ENCODE measurements around the gene PRKCA.
A peak's percentile ranks its signal among the peaks of the same experiment; 100 is the strongest.

PRKCA gene

GRCh38 chr17:66753126-66753920 lies 450.9 kb downstream of the PRKCA start:
- TF ChIP-seq USF1 (IDR thresholded peaks at IDR 0.05) (no peak), FOXM1 (IDR thresholded peaks at IDR 0.05; ENCODE audit: borderline replicate concordance, low read depth) (no peak), TAF1 (IDR thresholded peaks at IDR 0.05; ENCODE audit: low read depth) (no peak), MAX (IDR thresholded peaks at IDR 0.05) (no peak), RAD21 (IDR thresholded peaks at IDR 0.05; ENCODE audit: low read depth) (no peak), EGR1 (IDR thresholded peaks at IDR 0.05) (no peak), YY1 (IDR thresholded peaks at IDR 0.05; ENCODE audit: low read depth) (no peak), EP300 (IDR thresholded peaks at IDR 0.05; ENCODE audit: borderline replicate concordance) (no peak), CEBPB (IDR thresholded peaks at IDR 0.05) (no peak), CREB1 (IDR thresholded peaks at IDR 0.05; ENCODE audit: low read depth) (no peak), NFIC (IDR thresholded peaks at IDR 0.05) (no peak), TCF12 (IDR thresholded peaks at IDR 0.05; ENCODE audit: low read depth) (no peak), ZBTB7A (IDR thresholded peaks at IDR 0.05; ENCODE audit: low read depth) (no peak)

GRCh38 chr17:66755101-66755943 lies 452.9 kb downstream of the PRKCA start:
- peak; percentile 33 for TF ChIP-seq USF1 (IDR thresholded peaks at IDR 0.05)
- TF ChIP-seq EP300 (IDR thresholded peaks at IDR 0.05; ENCODE audit: borderline replicate concordance) = peak; percentile 83
- peak; percentile 30; the same call in 1 of the 2 replicates for TF ChIP-seq MAX (IDR thresholded peaks at IDR 0.05)
- TF ChIP-seq EGR1 (IDR thresholded peaks at IDR 0.05) = no peak
- TF ChIP-seq CEBPB (IDR thresholded peaks at IDR 0.05) = peak; percentile 54
- TF ChIP-seq FOXM1 (IDR thresholded peaks at IDR 0.05; ENCODE audit: borderline replicate concordance, low read depth) = peak; percentile 41; the same call in 1 of the 2 replicates
- TF ChIP-seq NFIC (IDR thresholded peaks at IDR 0.05) = peak; percentile 92
- TF ChIP-seq TCF12 (IDR thresholded peaks at IDR 0.05; ENCODE audit: low read depth) = peak; percentile 93
- TF ChIP-seq YY1 (IDR thresholded peaks at IDR 0.05; ENCODE audit: low read depth) = no peak
- peak; percentile 90 for TF ChIP-seq TEAD4 (IDR thresholded peaks at IDR 0.05)
- TF ChIP-seq RAD21 (IDR thresholded peaks at IDR 0.05; ENCODE audit: low read depth) = no peak

DNA sequence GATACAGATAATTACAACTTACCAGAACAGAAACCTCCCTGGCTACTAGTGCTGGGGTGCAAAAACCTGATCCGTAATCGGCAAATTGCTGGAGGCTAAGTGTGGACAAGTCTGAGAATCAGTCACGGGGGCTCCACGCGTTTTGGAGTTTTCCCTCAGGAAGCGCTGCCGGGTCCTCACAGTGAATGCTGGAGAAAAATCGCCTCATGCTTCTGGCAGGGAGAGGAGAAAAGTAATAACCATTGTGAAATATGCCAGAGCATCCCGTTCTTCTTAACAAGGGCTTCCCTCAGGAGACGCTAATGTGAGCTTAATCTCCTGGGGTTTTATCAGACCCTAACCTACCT lies 453.5 kb downstream of the PRKCA start:
- no peak for TF ChIP-seq REST (IDR thresholded peaks at IDR 0.05; ENCODE audit: low read depth)
- no peak for TF ChIP-seq RAD21 (IDR thresholded peaks at IDR 0.05; ENCODE audit: low read depth)
- no peak for TF ChIP-seq TCF12 (IDR thresholded peaks at IDR 0.05; ENCODE audit: low read depth)

GRCh38 chr17:66760324-66760723 lies 457.9 kb downstream of the PRKCA start:
- no peak for TF ChIP-seq TCF12 (IDR thresholded peaks at IDR 0.05; ENCODE audit: low read depth)

DNA sequence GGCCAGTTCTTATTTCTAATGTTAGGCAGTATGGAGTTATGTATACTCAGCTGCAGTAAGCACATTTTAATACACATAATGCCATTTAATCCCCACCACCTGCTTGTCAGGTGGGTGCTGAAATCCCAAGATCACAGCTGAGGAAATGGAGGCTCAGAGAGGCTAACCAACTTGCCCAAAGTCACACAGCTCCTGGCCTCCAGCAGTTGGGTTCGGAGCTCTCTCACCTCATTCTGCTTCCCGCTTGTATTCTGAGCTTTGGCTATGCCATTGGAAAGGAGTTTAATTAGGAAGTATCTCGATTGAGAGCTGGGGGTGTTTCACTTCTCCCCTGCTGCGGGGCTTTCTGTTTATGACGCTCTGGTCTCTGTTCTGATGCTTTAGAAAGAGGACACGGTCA lies 459.9 kb downstream of the PRKCA start:
- TF ChIP-seq MAX (IDR thresholded peaks at IDR 0.05) (no peak), CREB1 (IDR thresholded peaks at IDR 0.05; ENCODE audit: low read depth) (no peak), REST (IDR thresholded peaks at IDR 0.05; ENCODE audit: low read depth) (no peak), RAD21 (IDR thresholded peaks at IDR 0.05; ENCODE audit: low read depth) (no peak), ZBTB7A (IDR thresholded peaks at IDR 0.05; ENCODE audit: low read depth) (no peak), EGR1 (IDR thresholded peaks at IDR 0.05) (no peak), USF1 (IDR thresholded peaks at IDR 0.05) (no peak), YY1 (IDR thresholded peaks at IDR 0.05; ENCODE audit: low read depth) (no peak), CEBPB (IDR thresholded peaks at IDR 0.05) (no peak), TEAD4 (IDR thresholded peaks at IDR 0.05) (no peak), FOXM1 (IDR thresholded peaks at IDR 0.05; ENCODE audit: borderline replicate concordance, low read depth) (no peak), EP300 (IDR thresholded peaks at IDR 0.05; ENCODE audit: borderline replicate concordance) (no peak), TCF12 (IDR thresholded peaks at IDR 0.05; ENCODE audit: low read depth) (no peak), TAF1 (IDR thresholded peaks at IDR 0.05; ENCODE audit: low read depth) (no peak), NFIC (IDR thresholded peaks at IDR 0.05) (no peak)
